Keratinocyte (primary cell): ENCODE results near the gene FMN2.

Experiments
- EZH2 ChIP-seq: IDR thresholded peaks from one replicate; pipeline ENCODE4 v1.6.1; 2012; ENCODE audit warnings: inconsistent platforms, mild to moderate bottlenecking, low read length, moderate library complexity
- TF ChIP-seq, protein P1 (sequence below), 3 experiments: IDR thresholded peaks in 1 of 3; conservative IDR thresholded peaks in 1 of 3; optimal IDR thresholded peaks in 1 of 3; 2 replicates in 2 of 3; 3 replicates in 1 of 3; pipeline versions ENCODE3 to v1.5.1; 2011; ENCODE audit warnings: low read length in 3 of 3, mild to moderate bottlenecking in 3 of 3, moderate library complexity in 2 of 3, control low read depth in 1 of 3, inconsistent platforms in 1 of 3; ENCODE audit not compliant: insufficient read depth in 2 of 3; ENCODE audit errors: extremely low read depth in 1 of 3

DNA sequence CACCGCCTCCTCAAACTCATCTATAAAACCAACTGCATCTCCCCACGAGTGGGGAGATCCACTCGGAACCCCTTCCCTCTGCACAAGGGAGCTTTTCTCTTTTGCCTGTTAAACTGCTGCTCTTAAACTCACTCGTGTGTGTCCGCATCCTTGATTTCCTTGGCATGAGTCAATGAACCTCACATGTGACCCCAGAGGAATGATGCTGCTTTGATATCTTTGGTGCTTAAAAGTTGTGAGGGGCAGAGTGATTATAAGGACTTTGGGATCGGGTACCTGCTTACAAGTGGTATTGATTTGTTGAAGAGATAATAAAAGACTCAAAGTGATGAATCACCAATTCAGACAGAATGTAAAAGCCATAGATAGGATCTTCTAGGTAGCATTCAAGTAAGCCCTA is 394.9 kb downstream of the FMN2 start:
- TF ChIP-seq, protein P1, sequence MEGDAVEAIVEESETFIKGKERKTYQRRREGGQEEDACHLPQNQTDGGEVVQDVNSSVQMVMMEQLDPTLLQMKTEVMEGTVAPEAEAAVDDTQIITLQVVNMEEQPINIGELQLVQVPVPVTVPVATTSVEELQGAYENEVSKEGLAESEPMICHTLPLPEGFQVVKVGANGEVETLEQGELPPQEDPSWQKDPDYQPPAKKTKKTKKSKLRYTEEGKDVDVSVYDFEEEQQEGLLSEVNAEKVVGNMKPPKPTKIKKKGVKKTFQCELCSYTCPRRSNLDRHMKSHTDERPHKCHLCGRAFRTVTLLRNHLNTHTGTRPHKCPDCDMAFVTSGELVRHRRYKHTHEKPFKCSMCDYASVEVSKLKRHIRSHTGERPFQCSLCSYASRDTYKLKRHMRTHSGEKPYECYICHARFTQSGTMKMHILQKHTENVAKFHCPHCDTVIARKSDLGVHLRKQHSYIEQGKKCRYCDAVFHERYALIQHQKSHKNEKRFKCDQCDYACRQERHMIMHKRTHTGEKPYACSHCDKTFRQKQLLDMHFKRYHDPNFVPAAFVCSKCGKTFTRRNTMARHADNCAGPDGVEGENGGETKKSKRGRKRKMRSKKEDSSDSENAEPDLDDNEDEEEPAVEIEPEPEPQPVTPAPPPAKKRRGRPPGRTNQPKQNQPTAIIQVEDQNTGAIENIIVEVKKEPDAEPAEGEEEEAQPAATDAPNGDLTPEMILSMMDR (optimal IDR thresholded peaks at IDR 0.05 in 1 of 3, IDR thresholded peaks at IDR 0.05 in 1 of 3, conservative IDR thresholded peaks at IDR 0.05 in 1 of 3; ENCODE audit: extremely low read depth in 1 of 3, insufficient read depth in 2 of 3, low read length in 3 of 3): no peak
- TF ChIP-seq EZH2: no peak
